Measurements from ENCODE around the gene SCAPER. TPM values are rescaled to one million over a fixed set of nuclear protein-coding genes. Genes with fewer than 3 reads are reported as not detected.

SCAPER gene
- total RNA-seq, 1 experiment from 2014 or later, result 10.3 TPM

DNA sequence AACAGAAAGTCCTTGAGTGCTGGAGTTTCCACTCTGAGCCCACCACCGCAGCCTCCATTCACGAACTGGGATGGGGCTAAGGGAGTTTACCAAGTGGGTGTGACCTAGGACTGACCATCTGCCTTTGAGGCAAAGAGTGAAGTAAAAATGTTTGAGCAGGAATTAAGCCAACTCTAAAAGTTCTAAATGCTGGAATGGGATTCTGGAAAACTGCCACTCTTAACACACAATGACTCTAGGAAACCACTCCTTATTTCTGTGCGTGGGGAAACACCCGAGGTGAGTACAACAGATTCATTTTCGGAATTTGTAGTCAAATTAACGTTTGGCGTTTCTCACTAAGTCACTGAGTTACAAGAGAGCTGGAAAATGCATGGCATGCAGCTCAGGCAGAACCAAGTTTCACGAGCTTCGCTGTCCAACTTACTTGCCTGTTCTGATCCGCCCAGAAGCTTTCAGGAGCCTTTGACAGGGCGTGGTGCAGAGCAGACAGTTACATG, 537.0 kb downstream of the SCAPER start:
- Mint-ChIP-seq H3K4me3 (no peak overlapping the region), H3K36me3 (no peaks in the 10 kb centered on the region), H3K27ac (no peak overlapping the region), H3K27me3 (ENCODE audit: low read depth) (no peaks in the 10 kb centered on the region), H3K9me3 (no peaks in the 10 kb centered on the region), H3K4me1 (no peaks in the 10 kb centered on the region)
- DNase-seq (ENCODE audit: low spot score), result no peak
- ChIA-PET CTCF (no interaction called here), POLR2A (no interaction called here)
- no peak for ATAC-seq
- TF ChIP-seq ZNF396 (CRISPR knock-in tag; IDR thresholded peaks at IDR 0.05; ENCODE audit: borderline replicate concordance), result no peak
- TF ChIP-seq, protein P1, sequence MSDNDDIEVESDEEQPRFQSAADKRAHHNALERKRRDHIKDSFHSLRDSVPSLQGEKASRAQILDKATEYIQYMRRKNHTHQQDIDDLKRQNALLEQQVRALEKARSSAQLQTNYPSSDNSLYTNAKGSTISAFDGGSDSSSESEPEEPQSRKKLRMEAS (CRISPR knock-in tag; IDR thresholded peaks at IDR 0.05), result no peak

DNA sequence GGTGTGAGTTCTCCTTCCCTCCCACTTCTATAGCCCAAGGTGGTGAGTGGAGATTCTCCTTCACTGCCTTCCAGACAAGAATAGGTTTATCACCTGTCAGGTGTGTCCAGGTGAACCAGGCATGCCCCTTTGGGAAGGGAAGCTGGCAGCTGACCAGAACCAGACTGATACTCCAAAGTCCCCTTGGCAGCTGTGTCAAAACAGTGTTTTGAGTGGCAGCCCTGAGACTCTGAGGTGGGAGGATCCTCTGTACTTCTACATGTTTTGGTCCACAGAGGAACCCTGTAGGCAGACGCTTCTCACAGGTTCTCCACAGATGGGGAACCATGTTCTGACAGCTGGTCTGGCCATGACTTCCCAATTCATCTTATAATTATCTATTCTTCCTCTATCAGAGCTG, 538.4 kb downstream of the SCAPER start:
- H3K27me3 Mint-ChIP-seq (ENCODE audit: low read depth), result no peaks in the 10 kb centered on the region
- no peaks in the 10 kb centered on the region for H3K9me3 Mint-ChIP-seq
- ChIA-PET CTCF (no interaction called here), POLR2A (no interaction called here)
- ATAC-seq, result no peak
- DNase-seq (ENCODE audit: low spot score), result no peak
- H3K4me1 Mint-ChIP-seq, result no peaks in the 10 kb centered on the region
- TF ChIP-seq, protein P2, sequence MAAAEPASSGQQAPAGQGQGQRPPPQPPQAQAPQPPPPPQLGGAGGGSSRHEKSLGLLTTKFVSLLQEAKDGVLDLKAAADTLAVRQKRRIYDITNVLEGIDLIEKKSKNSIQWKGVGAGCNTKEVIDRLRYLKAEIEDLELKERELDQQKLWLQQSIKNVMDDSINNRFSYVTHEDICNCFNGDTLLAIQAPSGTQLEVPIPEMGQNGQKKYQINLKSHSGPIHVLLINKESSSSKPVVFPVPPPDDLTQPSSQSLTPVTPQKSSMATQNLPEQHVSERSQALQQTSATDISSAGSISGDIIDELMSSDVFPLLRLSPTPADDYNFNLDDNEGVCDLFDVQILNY (CRISPR knock-in tag; IDR thresholded peaks at IDR 0.05), result no peak
- TF ChIP-seq FOXK1 (CRISPR knock-in tag; IDR thresholded peaks at IDR 0.05) (no peak), CBFB (CRISPR knock-in tag; IDR thresholded peaks at IDR 0.05; ENCODE audit: low read depth) (no peak), GTF2I (CRISPR knock-in tag; conservative IDR thresholded peaks at IDR 0.05) (no peak), NFATC4 (CRISPR knock-in tag; IDR thresholded peaks at IDR 0.05) (no peak), ELF4 (CRISPR knock-in tag; IDR thresholded peaks at IDR 0.05; ENCODE audit: low read depth) (no peak), ESRRA (CRISPR knock-in tag; IDR thresholded peaks at IDR 0.05; ENCODE audit: borderline replicate concordance) (no peak), SOX15 (CRISPR knock-in tag; IDR thresholded peaks at IDR 0.05) (no peak)
- TF ChIP-seq, protein P3, sequence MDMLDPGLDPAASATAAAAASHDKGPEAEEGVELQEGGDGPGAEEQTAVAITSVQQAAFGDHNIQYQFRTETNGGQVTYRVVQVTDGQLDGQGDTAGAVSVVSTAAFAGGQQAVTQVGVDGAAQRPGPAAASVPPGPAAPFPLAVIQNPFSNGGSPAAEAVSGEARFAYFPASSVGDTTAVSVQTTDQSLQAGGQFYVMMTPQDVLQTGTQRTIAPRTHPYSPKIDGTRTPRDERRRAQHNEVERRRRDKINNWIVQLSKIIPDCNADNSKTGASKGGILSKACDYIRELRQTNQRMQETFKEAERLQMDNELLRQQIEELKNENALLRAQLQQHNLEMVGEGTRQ (CRISPR knock-in tag; IDR thresholded peaks at IDR 0.05), result no peak
- TF ChIP-seq, protein P4, sequence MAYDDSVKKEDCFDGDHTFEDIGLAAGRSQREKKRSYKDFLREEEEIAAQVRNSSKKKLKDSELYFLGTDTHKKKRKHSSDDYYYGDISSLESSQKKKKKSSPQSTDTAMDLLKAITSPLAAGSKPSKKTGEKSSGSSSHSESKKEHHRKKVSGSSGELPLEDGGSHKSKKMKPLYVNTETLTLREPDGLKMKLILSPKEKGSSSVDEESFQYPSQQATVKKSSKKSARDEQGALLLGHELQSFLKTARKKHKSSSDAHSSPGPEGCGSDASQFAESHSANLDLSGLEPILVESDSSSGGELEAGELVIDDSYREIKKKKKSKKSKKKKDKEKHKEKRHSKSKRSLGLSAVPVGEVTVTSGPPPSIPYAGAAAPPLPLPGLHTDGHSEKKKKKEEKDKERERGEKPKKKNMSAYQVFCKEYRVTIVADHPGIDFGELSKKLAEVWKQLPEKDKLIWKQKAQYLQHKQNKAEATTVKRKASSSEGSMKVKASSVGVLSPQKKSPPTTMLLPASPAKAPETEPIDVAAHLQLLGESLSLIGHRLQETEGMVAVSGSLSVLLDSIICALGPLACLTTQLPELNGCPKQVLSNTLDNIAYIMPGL (CRISPR knock-in tag; IDR thresholded peaks at IDR 0.05), result no peak
- TF ChIP-seq, protein P1 (CRISPR knock-in tag; IDR thresholded peaks at IDR 0.05), result no peak
- TF ChIP-seq, protein P5, sequence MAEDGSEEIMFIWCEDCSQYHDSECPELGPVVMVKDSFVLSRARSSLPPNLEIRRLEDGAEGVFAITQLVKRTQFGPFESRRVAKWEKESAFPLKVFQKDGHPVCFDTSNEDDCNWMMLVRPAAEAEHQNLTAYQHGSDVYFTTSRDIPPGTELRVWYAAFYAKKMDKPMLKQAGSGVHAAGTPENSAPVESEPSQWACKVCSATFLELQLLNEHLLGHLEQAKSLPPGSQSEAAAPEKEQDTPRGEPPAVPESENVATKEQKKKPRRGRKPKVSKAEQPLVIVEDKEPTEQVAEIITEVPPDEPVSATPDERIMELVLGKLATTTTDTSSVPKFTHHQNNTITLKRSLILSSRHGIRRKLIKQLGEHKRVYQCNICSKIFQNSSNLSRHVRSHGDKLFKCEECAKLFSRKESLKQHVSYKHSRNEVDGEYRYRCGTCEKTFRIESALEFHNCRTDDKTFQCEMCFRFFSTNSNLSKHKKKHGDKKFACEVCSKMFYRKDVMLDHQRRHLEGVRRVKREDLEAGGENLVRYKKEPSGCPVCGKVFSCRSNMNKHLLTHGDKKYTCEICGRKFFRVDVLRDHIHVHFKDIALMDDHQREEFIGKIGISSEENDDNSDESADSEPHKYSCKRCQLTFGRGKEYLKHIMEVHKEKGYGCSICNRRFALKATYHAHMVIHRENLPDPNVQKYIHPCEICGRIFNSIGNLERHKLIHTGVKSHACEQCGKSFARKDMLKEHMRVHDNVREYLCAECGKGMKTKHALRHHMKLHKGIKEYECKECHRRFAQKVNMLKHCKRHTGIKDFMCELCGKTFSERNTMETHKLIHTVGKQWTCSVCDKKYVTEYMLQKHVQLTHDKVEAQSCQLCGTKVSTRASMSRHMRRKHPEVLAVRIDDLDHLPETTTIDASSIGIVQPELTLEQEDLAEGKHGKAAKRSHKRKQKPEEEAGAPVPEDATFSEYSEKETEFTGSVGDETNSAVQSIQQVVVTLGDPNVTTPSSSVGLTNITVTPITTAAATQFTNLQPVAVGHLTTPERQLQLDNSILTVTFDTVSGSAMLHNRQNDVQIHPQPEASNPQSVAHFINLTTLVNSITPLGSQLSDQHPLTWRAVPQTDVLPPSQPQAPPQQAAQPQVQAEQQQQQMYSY (CRISPR knock-in tag; IDR thresholded peaks at IDR 0.05), result no peak
- H3K4me3 Mint-ChIP-seq, result no peak overlapping the region
- no peaks in the 10 kb centered on the region for H3K36me3 Mint-ChIP-seq
- no peak overlapping the region for H3K27ac Mint-ChIP-seq

DNA sequence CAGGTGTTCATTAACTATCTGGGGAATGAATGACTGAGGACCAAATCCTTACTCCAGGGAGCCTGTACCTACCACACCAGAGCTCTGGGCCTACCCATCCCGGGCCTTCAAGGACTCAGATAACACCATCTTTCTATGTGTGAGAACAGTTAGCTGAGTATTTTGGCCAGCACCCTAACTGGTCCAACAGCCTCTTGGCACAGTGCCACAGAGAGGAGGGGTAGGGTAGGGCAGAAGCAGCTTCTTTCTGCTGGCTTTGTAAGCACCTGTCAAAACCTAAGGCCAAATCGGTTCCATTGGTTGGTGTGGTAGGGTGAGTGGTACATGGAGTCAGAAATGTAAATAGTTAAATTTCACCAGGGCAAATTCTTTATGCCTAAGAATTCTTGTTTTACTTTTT, 541.9 kb downstream of the SCAPER start:
- ATAC-seq, result no peak
- H3K27ac Mint-ChIP-seq, result no peak overlapping the region
- H3K9me3 Mint-ChIP-seq, result no peaks in the 10 kb centered on the region
- no peak for TF ChIP-seq EMX1 (CRISPR knock-in tag; IDR thresholded peaks at IDR 0.05)
- TF ChIP-seq TEAD4 (CRISPR knock-in tag; IDR thresholded peaks at IDR 0.05), result no peak
- TF ChIP-seq, protein P6, sequence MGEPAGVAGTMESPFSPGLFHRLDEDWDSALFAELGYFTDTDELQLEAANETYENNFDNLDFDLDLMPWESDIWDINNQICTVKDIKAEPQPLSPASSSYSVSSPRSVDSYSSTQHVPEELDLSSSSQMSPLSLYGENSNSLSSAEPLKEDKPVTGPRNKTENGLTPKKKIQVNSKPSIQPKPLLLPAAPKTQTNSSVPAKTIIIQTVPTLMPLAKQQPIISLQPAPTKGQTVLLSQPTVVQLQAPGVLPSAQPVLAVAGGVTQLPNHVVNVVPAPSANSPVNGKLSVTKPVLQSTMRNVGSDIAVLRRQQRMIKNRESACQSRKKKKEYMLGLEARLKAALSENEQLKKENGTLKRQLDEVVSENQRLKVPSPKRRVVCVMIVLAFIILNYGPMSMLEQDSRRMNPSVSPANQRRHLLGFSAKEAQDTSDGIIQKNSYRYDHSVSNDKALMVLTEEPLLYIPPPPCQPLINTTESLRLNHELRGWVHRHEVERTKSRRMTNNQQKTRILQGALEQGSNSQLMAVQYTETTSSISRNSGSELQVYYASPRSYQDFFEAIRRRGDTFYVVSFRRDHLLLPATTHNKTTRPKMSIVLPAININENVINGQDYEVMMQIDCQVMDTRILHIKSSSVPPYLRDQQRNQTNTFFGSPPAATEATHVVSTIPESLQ (CRISPR knock-in tag; IDR thresholded peaks at IDR 0.05), result no peak
- TF ChIP-seq PRRX2 (CRISPR knock-in tag; IDR thresholded peaks at IDR 0.05), result no peak
- no peak for TF ChIP-seq OVOL2 (CRISPR knock-in tag; IDR thresholded peaks at IDR 0.05; ENCODE audit: borderline replicate concordance)
- TF ChIP-seq, protein P7, sequence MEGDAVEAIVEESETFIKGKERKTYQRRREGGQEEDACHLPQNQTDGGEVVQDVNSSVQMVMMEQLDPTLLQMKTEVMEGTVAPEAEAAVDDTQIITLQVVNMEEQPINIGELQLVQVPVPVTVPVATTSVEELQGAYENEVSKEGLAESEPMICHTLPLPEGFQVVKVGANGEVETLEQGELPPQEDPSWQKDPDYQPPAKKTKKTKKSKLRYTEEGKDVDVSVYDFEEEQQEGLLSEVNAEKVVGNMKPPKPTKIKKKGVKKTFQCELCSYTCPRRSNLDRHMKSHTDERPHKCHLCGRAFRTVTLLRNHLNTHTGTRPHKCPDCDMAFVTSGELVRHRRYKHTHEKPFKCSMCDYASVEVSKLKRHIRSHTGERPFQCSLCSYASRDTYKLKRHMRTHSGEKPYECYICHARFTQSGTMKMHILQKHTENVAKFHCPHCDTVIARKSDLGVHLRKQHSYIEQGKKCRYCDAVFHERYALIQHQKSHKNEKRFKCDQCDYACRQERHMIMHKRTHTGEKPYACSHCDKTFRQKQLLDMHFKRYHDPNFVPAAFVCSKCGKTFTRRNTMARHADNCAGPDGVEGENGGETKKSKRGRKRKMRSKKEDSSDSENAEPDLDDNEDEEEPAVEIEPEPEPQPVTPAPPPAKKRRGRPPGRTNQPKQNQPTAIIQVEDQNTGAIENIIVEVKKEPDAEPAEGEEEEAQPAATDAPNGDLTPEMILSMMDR (IDR thresholded peaks at IDR 0.05), result no peak
- TF ChIP-seq, protein P8, sequence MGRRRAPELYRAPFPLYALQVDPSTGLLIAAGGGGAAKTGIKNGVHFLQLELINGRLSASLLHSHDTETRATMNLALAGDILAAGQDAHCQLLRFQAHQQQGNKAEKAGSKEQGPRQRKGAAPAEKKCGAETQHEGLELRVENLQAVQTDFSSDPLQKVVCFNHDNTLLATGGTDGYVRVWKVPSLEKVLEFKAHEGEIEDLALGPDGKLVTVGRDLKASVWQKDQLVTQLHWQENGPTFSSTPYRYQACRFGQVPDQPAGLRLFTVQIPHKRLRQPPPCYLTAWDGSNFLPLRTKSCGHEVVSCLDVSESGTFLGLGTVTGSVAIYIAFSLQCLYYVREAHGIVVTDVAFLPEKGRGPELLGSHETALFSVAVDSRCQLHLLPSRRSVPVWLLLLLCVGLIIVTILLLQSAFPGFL (CRISPR knock-in tag; IDR thresholded peaks at IDR 0.05; ENCODE audit: borderline replicate concordance), result no peak

More for the DNA sequence above, 541.9 kb downstream of the SCAPER start:
- DNase-seq (ENCODE audit: low spot score), result no peak
- ChIA-PET CTCF (no interaction called here), POLR2A (no interaction called here)
- H3K4me3 Mint-ChIP-seq, result no peak overlapping the region
- H3K27me3 Mint-ChIP-seq (ENCODE audit: low read depth), result no peaks in the 10 kb centered on the region
- H3K36me3 Mint-ChIP-seq, result no peaks in the 10 kb centered on the region
- no peaks in the 10 kb centered on the region for H3K4me1 Mint-ChIP-seq

Measured in WTC11 (cell line).